DMS153 (cell line): Measurements from ENCODE around the gene VAC14.

Source experiments
- DNase-seq: peaks from one replicate; lab custom pipeline; 2025; lab: John Stamatoyannopoulos, UW

The VAC14 gene

DNA sequence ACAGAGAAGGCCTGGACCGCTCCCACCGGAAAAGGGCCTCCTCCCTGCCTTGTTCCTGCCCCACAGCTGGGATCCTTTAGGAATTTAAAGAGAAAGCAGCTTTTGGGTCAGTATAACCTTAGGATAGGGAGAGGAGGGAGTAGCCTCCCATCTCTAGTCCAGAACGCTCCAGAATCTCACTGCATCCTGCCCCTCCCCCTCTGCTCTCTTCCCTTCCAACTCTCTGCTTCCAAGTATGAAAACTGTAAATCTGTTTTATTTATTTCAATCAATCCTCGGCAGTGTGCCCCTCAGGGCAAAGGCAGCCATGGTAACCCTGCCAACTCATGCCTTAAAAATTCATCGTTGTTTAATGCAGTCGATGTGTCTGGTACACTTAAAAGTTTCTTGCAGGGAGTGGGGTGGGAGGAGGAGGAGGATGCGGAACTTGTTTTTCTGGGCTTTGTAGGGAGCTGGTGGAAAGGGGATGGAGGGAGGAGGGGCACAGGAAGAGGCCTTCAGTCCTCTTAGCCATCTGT lies 94.0 kb downstream of the VAC14 start:
- no peak for DNase-seq

- no peak for DNase-seq
Observed at GRCh38 chr16:70705056-70705455, 95.9 kb downstream of the VAC14 start.

DNA sequence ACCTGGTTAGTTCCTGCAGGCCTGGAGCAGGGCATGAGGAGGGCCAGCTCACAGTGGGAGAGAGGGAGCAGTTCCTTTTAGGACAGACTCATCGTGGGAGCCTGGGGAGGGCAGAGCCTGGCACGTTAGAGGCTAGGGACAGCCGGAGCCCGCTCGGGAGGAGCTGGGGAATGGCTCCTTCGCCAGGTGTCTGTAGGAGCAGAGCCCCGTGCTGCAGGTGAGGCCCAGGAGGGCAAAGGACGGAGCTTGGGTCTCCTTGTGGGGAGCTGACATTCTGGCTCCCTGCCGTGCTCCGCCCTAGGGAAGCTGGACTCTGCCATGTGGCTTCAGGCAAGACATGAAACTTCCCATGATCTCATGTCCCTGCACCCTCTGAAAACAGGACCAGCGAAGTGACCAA lies 96.4 kb downstream of the VAC14 start:
- no peak for DNase-seq

DNA sequence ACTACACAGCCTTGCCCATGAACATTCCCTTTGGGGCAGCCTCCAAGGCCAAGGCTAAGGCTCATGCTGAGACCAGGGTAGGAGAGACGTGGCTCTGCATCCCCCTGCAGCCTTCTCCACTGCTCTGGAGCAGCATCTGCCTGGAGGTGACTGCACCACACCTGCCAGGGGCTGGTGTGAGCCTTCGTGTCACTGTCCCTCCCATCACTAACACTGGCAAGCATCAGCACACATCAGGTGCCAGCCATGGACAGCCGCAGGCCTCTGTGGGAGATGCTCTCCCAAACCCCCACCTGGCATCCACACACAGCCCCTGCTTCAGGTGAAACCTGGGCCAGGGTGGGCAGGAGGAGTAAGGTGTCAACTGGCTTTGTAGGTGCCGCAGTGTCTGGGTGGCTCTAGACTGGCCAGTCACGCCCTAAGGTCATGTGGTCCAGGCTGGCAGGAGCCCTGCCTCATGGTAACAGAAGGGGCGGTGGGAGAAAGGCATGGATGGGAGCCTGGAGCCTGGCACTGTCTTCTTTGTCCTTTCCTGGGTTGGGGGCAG lies 97.0 kb downstream of the VAC14 start:
- no peak for DNase-seq

DNA sequence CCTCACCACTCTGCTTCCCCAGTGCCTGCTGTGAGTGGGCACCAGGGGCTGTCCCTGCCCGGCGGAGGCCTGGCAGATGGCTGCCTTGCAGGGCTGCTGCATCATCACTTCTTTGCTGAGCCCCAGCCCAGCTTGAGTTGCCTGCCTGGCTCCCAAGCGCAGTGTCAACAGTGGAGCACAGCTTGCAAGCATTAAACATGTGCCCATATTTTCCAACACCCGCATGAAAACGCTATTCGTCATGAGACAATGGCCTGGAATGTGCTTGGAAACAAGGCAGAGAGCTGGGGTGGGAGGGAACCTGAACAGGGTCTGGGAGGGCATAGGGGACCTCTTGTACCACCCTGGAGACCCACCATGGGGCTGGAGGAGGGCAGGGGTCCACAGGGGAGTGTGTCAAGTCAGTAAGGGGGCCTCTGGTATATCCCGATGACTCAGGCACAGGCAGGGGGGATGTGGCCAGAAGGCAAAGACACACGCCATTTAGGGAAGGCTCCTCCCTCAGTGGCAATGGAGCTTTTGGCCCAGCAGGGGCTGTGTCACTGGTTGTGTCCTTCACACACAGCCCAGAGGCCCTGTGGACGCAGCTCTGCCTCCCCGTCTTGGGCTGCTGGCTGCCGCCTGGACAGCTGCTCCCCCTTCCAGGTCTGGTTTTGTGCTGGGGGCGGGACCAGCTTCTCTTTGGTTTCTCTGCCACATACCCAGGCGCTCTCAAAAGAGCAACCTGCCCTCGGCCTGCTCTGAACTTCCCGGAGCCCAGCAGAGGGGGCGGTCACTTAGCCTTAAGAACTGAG lies 97.7 kb downstream of the VAC14 start:
- DNase-seq: peak; percentile 61

DNA sequence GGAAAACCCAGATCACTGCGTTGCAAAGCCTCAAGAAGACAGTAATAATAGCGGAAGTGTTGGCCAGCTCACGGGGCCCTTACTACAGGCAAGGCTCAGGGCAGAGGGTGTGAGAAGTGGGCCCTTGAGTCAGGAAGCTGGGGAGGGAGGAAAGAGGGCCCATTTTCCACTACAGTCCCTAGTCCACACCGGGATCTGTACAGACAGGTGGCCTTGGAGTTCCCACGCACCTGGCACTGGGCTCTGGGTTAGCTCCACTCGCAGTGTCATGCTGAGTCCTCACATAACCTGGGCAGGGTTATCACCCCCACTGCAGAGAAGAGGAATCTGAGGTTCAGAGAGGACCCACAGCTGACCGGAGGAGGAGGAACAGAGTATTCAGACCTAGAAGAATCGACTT lies 98.3 kb downstream of the VAC14 start:
- peak; percentile 36 for DNase-seq

- DNase-seq: peak; percentile 40
Observed at GRCh38 chr16:70701998-70702397, 99.0 kb downstream of the VAC14 start.

DNA sequence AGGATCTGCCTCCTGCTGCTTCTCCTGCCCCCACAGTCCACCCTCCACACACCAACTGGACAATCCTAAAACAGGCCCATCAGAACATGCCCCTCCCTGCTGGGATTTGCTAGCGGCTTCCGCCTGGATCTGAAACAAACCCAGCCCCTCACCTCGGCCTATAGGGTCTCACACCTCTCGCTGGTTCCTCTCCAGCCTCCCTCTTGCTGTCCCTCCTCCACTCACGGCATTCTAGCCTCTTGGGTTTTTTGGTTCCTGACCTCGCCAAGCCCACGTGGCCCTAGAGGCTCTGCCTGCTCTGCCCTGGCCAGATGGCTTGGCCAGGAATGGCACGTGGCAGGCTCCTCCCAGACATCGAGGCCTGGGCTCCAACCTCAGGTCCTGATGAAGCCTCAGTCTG lies 99.4 kb downstream of the VAC14 start:
- no peak for DNase-seq

DNA sequence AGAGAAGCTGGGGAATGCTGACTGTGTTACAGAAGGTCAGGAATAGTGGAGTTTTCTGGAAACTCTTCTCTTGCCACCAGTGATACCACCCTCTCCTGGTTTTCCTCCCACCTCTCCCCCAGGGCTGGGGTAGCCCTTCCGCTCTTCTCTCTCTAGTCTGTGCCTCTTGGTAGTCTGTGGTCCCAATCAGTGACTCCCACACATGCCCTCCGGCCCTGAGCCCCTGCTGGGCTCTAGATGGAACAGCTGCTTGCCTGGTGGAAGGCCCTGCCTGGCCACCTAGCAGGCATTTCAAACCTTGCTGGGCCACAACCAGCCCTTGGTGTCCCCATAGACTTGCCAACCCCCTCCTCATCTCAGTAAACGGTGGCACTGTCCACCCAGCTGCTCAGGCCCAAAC lies 99.9 kb downstream of the VAC14 start:
- DNase-seq: no peak

DNA sequence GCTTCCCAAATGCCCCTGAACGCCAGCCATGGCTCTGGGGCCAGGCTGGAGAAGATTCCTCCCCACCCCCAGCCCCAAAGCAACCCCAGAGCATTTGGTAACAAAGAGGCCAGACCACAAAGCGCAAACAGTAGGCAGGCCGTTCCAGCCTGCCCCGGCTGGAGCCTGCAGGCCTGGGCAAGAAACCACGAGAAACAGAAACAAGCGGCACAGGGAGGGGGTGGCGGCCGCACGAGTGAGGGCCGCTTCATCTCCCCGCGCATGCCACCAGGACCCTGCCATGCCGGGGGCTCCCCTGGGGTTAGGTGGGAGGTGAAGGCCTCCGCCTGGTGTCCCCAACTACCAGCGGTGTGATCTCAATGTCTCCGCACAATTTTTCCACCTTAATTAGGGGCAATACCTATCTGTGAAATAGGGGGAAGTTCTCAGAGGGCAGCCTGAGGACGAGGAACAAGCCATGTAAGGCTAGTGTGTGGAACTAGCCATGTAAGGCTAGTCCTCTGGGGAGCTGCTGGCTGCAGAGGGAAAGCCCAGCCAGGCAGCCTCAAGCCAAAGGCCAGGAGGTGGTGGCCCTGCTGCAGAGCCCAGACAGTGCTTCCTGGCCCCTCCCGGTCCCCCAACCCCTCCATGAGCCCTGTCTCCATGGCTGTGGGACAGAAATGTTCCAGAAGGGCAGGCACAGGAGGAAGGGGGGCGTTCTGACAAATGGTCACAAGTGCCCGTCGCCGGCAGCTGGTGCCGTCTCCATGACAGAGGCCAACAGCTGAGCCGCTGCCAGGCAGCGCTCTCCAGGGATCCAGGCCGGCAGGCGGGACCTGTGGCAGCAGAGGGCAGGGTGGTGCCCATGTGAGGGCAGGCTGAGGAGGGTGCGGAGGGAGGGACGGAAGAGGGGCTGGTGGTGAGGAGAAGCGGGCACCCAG lies 100.6 kb downstream of the VAC14 start:
- DNase-seq: peak; percentile 74

DNA sequence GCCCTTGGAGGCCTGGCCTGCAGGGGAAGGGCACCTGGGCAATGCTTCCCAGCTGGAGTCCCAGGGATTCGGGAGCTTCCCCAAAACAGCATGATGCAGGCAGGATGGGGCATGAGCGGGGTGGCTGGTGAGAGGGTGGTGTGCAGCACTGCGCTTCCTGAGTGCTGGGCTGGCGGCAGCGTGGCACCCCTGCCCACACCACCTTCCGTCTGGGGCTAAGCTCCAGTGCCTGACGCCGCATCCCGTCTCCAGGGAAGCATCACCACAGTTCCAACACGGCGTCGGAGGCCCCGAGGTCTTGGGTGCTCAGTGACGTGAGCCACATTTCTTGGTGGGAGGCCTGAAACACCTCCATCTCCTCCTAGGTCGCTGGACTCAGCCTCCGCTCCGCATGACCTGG lies 101.3 kb downstream of the VAC14 start:
- no peak for DNase-seq

DNA sequence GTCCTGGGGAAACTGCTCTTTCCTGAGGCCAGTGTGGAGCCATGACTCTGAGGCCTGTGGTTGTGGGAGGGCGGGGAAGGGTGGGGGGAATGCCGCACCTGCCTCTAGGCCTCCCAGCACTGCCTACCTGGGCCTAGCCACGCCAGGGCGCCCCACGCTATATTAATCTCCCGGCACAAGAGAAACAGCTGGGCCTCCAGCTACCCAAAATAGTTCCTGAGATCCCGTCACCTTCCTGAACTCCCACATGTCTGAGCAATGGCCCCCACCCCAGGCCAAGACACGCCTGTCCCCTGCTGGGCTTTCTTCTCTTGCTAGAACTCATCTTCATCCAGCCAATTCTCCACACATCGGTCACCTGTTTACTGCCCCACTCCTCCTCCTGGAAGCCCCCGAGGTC lies 102.1 kb downstream of the VAC14 start:
- DNase-seq: no peak

GRCh38 chr16:70697594-70698170 lies 103.3 kb downstream of the VAC14 start:
- no peak for DNase-seq

GRCh38 chr16:70696952-70697593 lies 103.9 kb downstream of the VAC14 start:
- DNase-seq: no peak

DNA sequence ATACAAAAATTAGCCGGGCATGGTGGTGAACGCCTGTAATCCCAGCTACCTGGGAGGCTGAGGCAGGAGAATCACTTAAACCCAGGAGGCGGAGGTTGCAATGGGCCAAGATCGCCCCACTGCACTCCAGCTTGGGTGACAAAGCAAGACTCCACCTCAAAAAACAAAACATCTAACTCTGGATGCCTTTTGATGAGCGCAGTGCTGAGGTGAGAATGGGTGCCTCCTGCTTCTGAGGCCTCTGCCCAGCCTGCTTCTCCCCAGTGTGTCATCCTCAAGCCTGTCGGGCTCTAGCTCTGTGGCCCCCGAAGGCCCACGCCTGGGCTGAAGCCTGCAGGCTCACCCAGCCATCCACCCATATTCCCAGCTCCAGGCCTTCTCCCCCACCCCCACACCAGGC lies 104.6 kb downstream of the VAC14 start:
- no peak for DNase-seq

GRCh38 chr16:70695331-70696070 lies 105.5 kb downstream of the VAC14 start:
- DNase-seq: peak; percentile 86

DNA sequence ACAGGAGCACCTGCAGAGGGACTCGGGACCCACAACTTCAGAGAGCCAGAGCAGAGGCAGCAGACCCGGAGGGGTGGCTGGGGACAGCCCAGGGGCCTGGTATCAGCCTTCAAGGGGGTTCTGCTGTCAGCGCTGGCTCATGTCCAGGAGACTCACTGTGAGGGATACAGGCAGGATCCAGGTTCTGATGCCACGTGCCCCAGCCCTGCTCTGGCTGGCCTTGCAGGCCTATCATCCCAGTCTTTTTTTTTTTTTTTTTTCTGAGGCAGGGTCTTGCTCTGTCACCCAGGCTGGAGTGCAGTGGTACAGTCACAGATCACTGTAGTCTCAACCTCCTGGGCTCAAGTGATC lies 106.1 kb downstream of the VAC14 start:
- no peak for DNase-seq

GRCh38 chr16:70694088-70694867 lies 106.7 kb downstream of the VAC14 start:
- no peak for DNase-seq

GRCh38 chr16:70692873-70693671 lies 107.9 kb downstream of the VAC14 start:
- no peak for DNase-seq
